GM18907 (cell line): ENCODE measurements around the gene SPTBN5.
A peak's percentile ranks its signal among the peaks of the same experiment; 100 is the strongest.

Source experiments
- ATAC-seq: cut with Tn5 transposase; IDR thresholded peaks from one replicate; pipeline ENCODE4 v1.9.1; 2021; ENCODE audit warnings: mild to moderate bottlenecking, moderate library complexity; ENCODE audit not compliant: unreplicated experiment

Gene SPTBN5

DNA sequence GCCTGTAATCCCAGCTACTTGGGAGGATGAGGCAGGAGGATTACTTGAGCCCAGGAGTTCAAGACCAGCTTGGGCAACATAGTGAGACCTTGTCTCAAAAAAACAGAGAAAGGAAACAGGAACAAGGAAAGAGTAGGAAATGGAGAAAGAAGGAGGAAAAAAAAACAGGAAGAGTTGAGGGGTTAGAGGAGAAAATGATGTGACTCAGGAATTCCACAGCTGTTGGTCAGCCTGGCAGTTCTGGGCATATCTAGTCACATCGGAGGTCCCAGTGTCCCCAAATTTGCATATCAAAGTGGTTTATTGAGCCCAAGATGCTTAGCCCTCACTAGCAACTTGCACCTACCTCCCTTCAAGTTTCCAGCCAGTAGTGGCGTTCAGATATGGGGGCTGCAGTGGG is 84.7 kb downstream of the SPTBN5 start:
- no peak for ATAC-seq

GRCh38 chr15:41806291-41807181 is 87.3 kb downstream of the SPTBN5 start:
- ATAC-seq = no peak

DNA sequence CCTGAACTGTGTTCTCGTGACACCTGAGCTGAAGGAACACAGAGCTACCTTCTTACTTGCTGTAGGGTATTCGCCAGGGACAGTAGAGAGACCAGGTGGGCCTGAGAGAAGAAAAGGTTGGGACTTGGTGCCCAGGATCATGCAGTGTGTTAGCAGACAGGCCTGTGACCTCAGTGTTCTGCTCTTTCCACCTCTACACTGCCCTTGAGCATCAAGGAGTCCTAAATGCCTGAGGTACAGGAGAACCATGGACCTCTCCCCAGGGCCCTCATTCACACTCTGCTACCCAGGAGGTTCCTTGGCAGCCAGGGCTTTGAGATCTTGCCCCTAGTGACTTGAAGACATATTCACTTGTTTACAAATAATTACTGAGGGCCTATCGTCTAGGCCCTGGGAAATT is 88.1 kb downstream of the SPTBN5 start:
- no peak for ATAC-seq

GRCh38 chr15:41804916-41805666 is 88.8 kb downstream of the SPTBN5 start:
- no peak for ATAC-seq

- no peak for ATAC-seq
These were observed 89.5 kb downstream of the SPTBN5 start for GRCh38 chr15:41804361-41804760.

DNA sequence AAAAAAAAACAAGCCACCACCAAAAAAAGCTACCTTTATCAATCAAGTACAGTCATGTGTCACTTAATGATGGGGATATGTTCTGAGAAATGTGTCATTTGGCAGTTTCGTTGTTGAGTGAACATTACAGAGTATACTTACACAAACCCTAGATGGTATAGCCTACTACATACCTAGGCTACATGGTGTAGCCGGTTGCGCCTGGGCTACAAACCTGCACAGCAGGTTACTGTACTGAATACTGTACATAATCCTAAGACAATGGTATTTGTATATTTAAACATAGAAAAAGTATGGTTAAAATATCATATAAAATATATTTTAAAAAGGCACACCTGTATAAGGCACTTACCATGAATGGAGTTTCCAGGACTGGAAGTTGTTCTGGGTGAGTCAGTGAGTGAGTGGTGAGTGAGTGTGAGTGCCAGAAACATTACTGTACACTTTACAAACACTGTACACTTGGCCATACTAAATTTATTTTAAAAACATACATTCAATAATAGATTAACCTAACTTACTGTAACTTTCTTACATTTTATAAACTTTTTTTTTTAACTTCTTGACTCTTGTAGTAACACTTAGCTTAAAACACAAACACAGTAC is 91.9 kb downstream of the SPTBN5 start:
- no peak for ATAC-seq

GRCh38 chr15:41801185-41801584 is 92.7 kb downstream of the SPTBN5 start:
- ATAC-seq = no peak

DNA sequence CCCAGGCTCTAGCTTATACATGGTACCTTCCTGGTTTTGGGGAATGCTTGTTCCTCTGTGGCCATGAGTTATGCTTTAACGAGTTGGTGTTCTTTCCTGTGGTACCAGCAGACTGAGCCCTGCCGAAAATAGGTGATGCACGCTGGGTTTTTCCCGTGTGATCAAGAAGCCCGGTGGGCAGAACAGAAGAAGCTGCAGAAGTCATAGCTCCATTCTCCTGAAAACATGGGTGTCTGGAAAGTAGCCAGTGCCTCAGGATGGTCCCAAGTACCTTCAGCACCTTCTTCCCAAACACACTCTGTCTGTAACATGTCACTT is 94.4 kb downstream of the SPTBN5 start:
- ATAC-seq = peak; percentile 43

GRCh38 chr15:41798607-41799487 is 95.0 kb downstream of the SPTBN5 start:
- ATAC-seq = peak; percentile 39
